Psoas muscle (tissue), 8 donors: Measurements from ENCODE around the gene E2F6. TPM values are rescaled to one million over a fixed set of nuclear protein-coding genes. Genes with fewer than 3 reads are reported as not detected.

Experiments
- ATAC-seq, 4 donors: fragments of 200-7000 bp; cut with Tn5 transposase; one replicate each; pipeline ENCODE4 v1.9.1; 2020; ENCODE audit warnings: moderate library complexity in 3 of 4, mild to moderate bottlenecking in 2 of 4
- DNase-seq, 2 donors: peaks; one replicate each; pipeline ENCODE4 v3.0.0-alpha.2; 2020
- H3K27ac ChIP-seq: fragments of 200-600 bp; one replicate; pipeline ENCODE4 v1.8.0; 2022
- H3K27me3 ChIP-seq, 3 donors: fragments of 200-600 bp in 1 of 3; one replicate each; pipeline versions ENCODE4 v1.6.1 to v1.8.0; 2013 to 2022; ENCODE audit warnings: low read length in 2 of 3, mild to moderate bottlenecking in 2 of 3, moderate library complexity in 1 of 3; ENCODE audit not compliant: insufficient read depth in 3 of 3
- H3K36me3 ChIP-seq, 2 donors: fragments of 200-600 bp in 1 of 2; one replicate each; pipeline versions ENCODE4 v1.6.1 to v1.8.0; 2013 to 2022; ENCODE audit warnings: low read depth in 1 of 2, mild to moderate bottlenecking in 1 of 2, moderate library complexity in 1 of 2; ENCODE audit not compliant: insufficient read depth in 1 of 2
- H3K4me1 ChIP-seq: fragments of 200-600 bp; one replicate; pipeline ENCODE4 v1.8.0; 2022
- H3K4me3 ChIP-seq: fragments of 200-600 bp; one replicate; pipeline ENCODE4 v1.8.0; 2022; ENCODE audit warnings: mild to moderate bottlenecking
- H3K9me3 ChIP-seq: fragments of 200-600 bp; one replicate; pipeline ENCODE4 v1.8.0; 2022
- CTCF ChIP-seq: fragments of 200-600 bp; IDR thresholded peaks from one replicate; pipeline ENCODE4 v1.8.0; 2022; ENCODE audit warnings: antibody characterized with exemption
- whole genome bisulfite sequencing, 3 donors: extraction: QIAGEN DNeasy Blood & Tissue Kit; methylation state at CpG; one replicate each; pipeline versions ENCODE4 v1.1.6 to v1.1.7; 2013; 5-methylcytosine and 5-hydroxymethylcytosine counted together
- intact Hi-C, 2 donors: fragments of 100-400 bp; cut with DNase I; formaldehyde crosslinking; loops; one replicate each; pipeline versions ENCODE4 v1.11.0 to v1.14.2; 2022
- polyA plus RNA-seq, 3 donors: library from polyadenylated mRNA; stranded (reverse); fragments of 200-250 nt; gene quantifications; one replicate each; pipeline ENCODE4 v1.2.3, GENCODE V29; 2013
- total RNA-seq, 4 donors: library from RNA; stranded (reverse); fragmentation: NEBNext Ultra II Directional in 2 of 4; extraction: Animal tissue kit (Norgen Biotek cat#: 25700) in 2 of 4; gene quantifications; one replicate each; pipeline versions ENCODE4 v1.2.1 to v1.2.4, GENCODE V29; 2021 to 2023
- donor health status: healthy with polysubstance abuse.
- donor health status: DM: no; HTN: no; CAD: no; lungs with moderate emphysema.
- donor health status: Bipolar disorder and iron deficiency.
- donor health status: healthy.
- donor health status: DM: yes; HTN: yes; CAD: no.
- donor health status: DM: no; HTN: no; CAD: no.
- donor health status: DM: no; HTN: no; CAD: no.
- donor health status: DM: yes; HTN: yes; CAD: no.

The E2F6 gene
- total and polyA plus RNA-seq, 7 donors: 19.5 to 56.4 (median 31.3) TPM

GRCh38 chr2:11422491-11422865, 43.5 kb downstream of the E2F6 start:
- TF ChIP-seq CTCF: no peak
- WGBS, 3 donors: 46 to 68% (median 56%) methylated on average over 5 of the region's 5 CpGs
- Histone ChIP-seq H3K36me3 (no peaks in the 10 kb centered on the region), H3K27me3 (no peaks in the 10 kb centered on the region), H3K9me3 (no peaks in the 10 kb centered on the region), H3K4me1 (peaks cover 19% of the 10 kb centered on the region), H3K27ac (peak overlapping the region; percentile 80), H3K4me3 (no peak overlapping the region)
- intact Hi-C loops: no loop called here
- ATAC-seq (peak in 2 of 4 donors; percentile 40 to 45), DNase-seq (no peak)

GRCh38 chr2:11421863-11422490, 44.0 kb downstream of the E2F6 start:
- intact Hi-C loops: no loop called here
- H3K27ac ChIP-seq: peak overlapping the region; percentile 80

GRCh38 chr2:11420671-11421070, 45.3 kb downstream of the E2F6 start:
- H3K36me3 ChIP-seq: no peaks in the 10 kb centered on the region
- WGBS, 3 donors: 60 to 75% (median 66%) methylated on average over 9 of the region's 9 CpGs
- TF ChIP-seq CTCF: no peak
- peak overlapping the region; percentile 80 for H3K27ac ChIP-seq
- no peaks in the 10 kb centered on the region for H3K27me3 ChIP-seq
- H3K4me1 ChIP-seq: peaks cover 19% of the 10 kb centered on the region
- intact Hi-C loops: no loop called here
- ATAC-seq (peak; percentile 45 to 71 (median 66)), DNase-seq (no peak)
- H3K9me3 ChIP-seq: no peaks in the 10 kb centered on the region
- H3K4me3 ChIP-seq: peak overlapping the region; percentile 41

More at GRCh38 chr2:11421863-11422490, 44.0 kb downstream of the E2F6 start:
- Histone ChIP-seq H3K4me3 (no peak overlapping the region), H3K4me1 (peaks cover 19% of the 10 kb centered on the region), H3K9me3 (no peaks in the 10 kb centered on the region), H3K36me3 (no peaks in the 10 kb centered on the region), H3K27me3 (no peaks in the 10 kb centered on the region)
- DNase-seq (no peak), ATAC-seq (peak in 2 of 4 donors; percentile 52 to 72)
- WGBS, 3 donors: 49 to 65% (median 57%) methylated on average over 7 of the region's 7 CpGs
- TF ChIP-seq CTCF: no peak

GRCh38 chr2:11420190-11420589, 45.8 kb downstream of the E2F6 start:
- ATAC-seq: peak; percentile 57 to 82 (median 77)
- intact Hi-C loops: no loop called here
- H3K27ac ChIP-seq: peak overlapping the region; percentile 80

More at GRCh38 chr2:11420190-11420589, 45.8 kb downstream of the E2F6 start:
- H3K9me3 ChIP-seq: no peaks in the 10 kb centered on the region
- no peak for DNase-seq
- no peaks in the 10 kb centered on the region for H3K27me3 ChIP-seq
- TF ChIP-seq CTCF: no peak
- H3K4me3 ChIP-seq: peak overlapping the region; percentile 41
- H3K4me1 ChIP-seq: peaks cover 19% of the 10 kb centered on the region
- WGBS, 3 donors: 17 to 36% (median 19%) methylated on average over 2 of the region's 2 CpGs
- H3K36me3 ChIP-seq: no peaks in the 10 kb centered on the region
